HG03558 (cell line): ENCODE data around the gene IARS2.
A peak's percentile ranks its signal among the peaks of the same experiment; 100 is the strongest.
"Not testable (repeated sequence)": the region's sequence is repeated elsewhere in the genome, so short reads cannot be mapped to it uniquely, and the experiment has no call there.

Experiments used
- ATAC-seq: cut with Tn5 transposase; IDR thresholded peaks from one replicate; pipeline ENCODE4 v1.9.1; 2021; ENCODE audit warnings: moderate number of reproducible peaks; ENCODE audit not compliant: unreplicated experiment; ENCODE audit errors: extremely low read depth

The IARS2 gene

DNA sequence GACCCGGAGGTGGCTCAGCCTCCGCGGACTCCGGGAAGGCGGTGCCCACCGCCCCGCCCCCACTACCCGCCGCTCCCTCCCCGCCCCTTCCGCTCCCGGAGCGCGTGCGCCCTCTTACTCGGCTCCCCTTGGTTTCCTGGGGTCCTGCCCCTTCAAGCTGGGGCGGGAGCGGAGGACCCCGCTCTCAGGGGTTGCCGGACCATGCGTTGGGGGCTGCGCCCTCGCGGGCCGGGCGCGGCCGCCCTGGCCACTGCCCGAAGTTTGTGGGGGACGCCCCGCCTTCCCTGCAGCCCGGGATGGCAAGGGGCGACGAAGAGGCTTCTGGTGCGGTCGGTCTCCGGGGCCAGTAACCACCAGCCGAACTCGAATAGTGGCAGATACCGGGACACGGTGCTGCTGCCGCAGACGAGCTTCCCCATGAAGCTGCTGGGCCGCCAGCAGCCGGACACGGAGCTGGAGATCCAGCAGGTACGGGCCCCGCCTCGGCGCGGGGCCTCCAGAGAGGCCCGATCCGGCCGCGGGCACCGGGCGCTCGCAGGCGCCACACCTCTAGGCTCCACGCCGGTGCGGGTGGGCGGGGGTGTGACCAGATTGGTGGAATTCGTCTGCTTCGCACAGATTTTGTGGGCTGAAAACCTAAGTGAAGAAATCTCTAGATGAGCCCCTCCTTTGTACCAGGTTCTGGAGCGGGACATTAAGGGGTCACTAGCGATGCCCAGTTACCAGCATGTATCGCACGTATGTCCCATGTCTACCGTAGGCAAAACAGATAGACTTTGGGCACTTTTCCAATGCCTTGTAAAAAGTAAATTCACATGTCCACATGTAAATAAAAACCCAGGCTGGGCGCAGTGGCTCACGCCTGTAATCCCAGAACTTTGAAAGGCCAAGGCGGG, at the start of gene IARS2:
Gene IARS2 (plus strand): TSS at position 117 of the 896 bp plus-strand sequence. CDS start 85 bp downstream, at position 202.
- ATAC-seq, result peak; percentile 37

DNA sequence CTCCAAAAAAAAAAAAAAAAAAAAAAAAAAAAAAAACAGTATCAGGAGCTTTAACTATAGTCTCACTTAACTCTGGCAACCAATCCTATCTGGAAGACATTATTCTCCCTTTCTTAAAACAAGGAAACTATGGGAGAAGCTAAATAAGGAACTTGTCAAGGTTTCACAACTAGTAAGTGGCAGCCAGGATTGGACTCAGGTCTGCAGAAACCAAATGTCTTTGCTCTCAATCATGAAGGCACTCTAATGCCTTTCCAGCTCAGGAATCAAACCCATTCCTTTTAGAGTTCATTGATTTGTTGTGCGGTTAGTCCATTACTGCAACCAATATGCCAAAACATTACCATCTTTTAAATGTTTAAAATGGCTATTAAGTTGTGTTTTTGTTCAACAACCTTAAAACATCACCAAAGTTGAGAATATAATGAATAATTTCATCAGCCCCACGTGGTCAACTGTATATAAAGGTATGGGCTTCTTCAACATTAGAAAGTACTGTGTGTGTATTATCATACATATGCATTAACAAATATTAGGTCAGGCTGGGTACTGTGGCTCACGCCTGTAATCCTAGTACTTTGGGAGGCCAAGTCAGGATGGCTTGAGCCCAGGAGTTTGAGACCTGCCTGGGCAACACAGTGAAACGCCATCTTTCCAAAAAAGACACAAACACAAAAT, 49.1 kb upstream of the IARS2 start:
- no peak for ATAC-seq

DNA sequence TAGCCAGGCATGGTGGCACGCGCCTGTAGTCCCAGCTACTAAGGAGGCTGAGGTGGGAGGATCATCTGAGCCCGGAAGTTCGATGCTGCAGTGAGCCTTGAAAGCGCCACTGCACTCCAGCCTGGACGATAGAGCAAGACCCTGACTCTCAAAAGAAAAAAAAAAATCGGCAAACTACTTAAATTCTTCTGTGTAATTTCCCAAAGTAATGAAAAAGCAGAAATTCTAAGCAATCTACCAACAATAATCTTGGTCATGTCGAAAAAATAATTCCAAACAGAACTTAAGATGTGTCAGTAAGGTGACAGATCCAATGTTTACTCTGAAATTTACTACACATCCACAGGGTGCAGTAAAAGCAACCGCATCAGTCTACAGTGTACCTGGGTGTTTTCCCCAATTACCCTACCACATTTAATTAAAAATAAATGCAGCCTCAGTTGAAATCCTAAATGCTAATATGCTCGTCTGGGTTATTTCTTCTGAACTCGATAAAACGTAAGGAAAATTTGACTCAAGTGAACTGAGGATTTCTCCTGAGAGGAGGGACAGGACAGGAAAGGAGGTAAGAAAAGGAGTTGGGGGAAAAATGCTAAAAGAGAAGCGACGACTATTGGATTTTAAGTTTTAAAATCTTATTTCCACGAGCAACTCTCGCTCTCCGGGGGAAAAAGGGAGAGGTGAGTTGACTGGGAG, 48.4 kb upstream of the IARS2 start:
- no peak for ATAC-seq

DNA sequence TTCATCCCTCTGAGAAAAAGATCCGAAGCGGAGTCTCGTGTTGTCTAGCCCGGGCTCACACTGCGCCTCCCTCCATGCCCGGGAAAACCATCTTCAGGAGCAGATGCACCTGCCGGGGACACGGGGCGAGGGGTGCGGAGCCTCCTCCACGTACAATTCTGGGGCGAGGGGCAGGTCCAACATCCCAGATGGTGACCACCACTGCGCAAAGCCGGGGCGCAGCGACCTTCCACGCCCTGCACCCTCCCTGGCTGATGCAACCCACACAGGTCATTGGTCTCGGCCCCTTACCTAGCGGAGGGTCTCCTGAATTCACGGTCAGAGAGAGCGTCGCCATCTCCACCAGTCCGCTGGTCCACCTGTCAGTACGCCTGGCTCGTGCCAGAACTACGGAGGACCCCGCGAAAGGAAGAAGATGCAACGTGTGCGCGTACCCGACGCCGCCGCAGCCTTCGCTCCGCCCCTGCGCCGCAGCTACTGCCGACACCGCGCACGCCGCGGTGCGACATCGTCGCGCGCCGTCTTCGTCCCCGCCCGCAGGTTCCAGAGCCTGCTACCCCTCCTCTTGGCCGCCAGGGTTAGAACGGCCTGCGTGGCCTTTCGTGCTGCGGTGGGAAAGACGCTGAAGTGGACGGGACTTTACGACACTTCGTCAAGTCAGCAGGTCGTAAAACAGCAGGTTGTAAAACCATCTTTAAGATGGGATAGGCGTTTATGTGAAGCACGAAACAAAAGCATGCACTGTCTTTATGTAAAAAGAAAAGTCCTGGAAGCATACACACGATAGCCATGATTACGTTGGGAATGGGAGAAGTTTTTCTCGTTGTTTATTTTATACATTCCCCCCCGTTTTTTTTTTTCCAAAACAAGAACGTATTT, 47.6 kb upstream of the IARS2 start, which contains the start of gene EPRS1:
Gene EPRS1 (minus strand): TSS at position 454 of the 879 bp plus-strand sequence. CDS start 117 bp downstream, at position 337.
- ATAC-seq, result peak; percentile 98

DNA sequence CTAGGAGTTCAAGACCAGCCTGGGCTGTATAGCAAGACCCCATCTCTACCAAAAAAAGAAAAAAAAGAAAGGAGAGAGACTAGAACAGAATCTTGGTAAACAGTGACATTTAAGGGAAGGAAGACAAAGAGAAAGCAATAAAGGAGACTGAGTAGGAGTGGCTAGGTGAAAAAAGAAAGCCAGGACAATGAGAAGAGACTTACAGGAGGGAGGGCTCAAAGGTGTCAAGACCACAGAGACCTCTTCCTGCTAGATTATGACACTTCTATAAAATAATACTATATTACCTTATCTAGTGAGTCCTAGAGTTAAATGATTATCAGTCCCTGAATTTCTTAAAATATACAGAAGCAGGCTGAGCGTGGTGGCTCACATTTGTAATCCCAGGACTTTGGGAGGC, 37.6 kb upstream of the IARS2 start:
- ATAC-seq, result no peak

DNA sequence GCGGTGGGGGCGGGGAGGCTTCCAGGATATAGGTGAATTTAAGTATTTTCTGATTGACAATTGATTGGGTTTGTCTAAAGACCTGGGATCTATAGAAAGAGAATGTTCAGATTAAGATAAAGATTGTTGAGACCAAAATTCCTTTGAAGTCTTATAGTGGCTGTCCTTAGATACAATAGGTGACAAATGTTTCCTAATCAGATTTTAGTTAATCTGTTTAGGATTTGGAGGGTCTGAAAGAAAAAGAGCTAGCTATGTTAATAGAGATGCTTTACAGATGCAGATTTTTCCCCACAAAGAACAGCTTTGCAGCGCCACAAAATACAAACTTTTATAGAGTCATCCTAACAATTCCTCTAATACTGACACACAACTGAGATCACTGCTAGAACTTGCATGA, 33.1 kb upstream of the IARS2 start:
- no peak for ATAC-seq

DNA sequence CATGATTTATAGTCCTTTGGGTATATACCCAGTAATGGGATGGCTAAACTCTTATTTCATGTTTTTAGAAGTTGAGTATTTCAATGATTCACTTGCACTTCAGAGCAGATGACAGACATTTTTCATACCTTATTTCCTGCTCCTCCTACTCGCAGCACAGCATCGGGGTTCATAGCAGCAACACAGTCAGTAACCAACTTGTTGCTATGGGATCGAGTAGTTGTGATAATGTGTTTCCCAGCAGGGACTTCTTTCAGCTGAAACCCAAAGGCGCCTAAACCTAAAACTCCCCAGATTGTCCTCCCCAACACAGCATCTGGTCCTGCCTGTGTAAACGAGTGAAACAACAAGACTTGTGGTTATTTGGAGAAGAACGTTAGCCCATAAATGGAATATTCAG, 31.3 kb upstream of the IARS2 start:
- no peak for ATAC-seq

DNA sequence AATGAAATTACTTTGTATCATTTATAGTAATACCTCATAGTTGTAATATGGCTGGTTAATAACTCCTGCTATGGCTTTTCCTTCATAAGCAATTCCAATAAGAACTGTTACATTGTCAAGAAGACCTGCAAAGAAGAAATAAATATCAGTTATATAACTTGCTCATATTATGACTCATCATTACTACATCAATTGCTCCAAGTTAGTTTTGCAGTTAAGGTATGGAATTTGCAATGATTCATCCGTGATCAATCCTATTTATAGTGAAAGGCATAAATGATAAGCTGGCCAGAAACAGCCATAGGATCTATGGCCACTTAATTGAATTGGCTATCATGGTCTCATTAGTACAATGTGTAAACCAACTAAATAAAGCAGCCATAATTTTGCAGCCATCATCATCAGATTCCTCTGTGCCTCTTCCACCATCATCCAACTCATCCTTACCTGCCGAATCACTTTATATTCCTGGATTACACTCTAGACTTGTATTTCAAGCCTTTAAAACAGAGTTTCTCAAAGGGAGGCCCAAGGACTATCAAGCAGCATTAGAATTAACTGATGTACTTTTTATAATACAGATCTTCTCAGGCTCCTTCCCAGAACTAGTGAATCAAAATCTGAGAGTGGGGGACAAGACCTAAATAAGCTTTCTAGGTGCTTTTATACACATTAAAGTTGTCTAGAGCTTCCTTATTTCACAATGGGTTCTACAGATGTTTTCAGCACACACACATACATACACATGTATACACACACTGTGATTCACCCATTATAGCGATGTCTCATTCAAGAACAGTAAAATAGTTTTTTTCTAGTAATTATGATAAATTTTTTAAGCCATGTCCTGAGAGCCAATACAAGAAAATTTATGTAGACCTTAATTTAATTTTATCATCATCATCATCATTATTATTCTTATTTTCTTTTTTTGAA, 26.4 kb upstream of the IARS2 start:
- no peak for ATAC-seq

DNA sequence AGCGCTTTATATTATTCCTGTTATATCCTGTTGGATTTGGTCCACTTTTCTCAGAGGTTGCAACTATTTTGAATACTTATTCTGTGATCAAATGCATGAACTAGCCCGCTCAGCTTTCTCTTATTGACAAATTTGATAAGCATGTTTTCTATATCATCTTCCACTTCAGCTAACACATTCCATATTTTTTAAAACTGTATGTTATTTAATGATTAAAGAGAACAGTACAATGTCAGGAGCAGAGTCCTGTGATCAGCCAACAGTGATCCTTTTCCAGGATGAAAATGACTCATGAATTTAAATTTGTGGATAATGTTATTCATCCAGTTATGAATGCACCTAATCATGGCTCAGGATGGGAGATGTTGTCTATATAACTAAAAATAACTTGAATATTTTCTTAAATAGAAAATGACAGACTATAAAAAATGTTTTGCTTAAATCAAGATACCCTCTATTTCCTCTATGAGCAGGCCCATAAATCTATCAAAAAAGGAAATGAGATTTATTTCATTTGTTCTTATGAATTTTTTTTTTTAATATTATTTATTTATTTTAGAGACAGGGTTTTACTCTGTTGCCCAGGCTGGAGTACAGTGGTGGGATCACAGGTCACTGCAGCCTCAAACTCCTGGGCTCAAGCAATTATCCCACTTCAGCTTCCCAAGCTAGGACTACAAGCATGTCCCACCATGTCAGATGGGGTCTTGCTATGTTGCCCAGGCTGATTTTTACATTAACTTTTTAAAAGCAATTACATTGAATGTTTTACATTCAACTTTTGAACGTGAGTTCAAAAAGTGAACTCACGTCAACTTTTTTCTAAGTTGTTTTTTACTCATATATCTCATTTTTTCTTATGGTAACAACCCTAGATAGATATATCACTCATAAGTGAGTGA, 16.8 kb upstream of the IARS2 start:
- no peak for ATAC-seq

DNA sequence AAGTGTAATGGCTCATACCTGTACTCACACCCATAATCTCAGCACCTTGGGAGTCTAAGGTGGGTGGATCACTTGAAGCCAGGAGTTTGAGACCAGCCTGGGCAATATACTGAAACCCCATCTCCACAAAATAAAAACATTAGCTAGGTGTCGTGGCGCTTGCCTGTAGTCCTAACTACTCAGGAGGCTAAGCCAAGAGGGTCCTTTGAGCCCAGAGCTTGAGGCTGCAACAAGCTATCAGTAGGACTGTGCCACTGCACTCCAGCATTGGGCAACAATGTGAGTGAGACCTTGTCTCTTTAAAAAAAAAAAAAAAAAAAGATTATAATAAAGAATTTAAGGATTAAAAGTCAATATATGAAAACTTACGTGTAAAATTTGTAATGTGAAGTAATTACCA, 16.0 kb upstream of the IARS2 start:
- no peak for ATAC-seq

DNA sequence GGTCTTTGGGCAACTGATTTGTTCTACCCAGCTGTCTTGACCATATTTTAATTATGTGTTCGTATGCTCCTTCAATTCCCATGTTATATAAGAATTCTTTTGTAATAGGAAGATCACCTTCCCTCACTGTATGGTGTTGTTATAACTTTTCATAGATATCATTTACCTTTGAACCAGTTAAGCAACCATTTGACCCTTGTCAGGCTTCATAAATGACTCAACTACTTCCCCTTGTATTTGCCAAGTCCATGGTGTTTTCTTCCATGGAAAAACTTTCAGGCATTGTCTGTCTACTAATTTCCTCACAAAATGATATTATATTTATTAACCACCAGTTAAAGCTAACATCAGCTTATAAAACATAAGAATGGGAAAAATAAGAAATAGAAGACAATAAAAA, 9.5 kb upstream of the IARS2 start:
- no peak for ATAC-seq

DNA sequence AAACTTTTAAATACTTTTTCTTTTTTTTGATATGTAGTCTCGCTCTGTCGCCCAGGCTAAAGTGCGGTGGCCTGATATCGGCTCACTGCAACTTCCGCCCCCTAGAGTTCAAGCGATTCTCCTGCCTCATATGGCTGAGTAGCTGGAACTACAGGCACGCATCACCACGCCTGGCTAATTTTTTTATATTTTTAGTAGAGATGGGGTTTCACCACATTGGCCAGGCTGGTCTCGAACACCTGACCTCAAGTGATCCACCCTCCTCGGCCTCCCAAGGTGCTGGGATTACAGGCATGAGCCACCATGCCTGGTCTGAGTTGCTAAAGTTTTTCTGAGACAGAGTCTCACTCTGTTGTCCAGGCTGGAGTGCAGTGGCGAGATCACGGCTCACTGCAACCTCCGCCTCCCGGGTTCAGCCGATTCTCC, 7.7 kb upstream of the IARS2 start:
- not testable (repeated sequence) for ATAC-seq

DNA sequence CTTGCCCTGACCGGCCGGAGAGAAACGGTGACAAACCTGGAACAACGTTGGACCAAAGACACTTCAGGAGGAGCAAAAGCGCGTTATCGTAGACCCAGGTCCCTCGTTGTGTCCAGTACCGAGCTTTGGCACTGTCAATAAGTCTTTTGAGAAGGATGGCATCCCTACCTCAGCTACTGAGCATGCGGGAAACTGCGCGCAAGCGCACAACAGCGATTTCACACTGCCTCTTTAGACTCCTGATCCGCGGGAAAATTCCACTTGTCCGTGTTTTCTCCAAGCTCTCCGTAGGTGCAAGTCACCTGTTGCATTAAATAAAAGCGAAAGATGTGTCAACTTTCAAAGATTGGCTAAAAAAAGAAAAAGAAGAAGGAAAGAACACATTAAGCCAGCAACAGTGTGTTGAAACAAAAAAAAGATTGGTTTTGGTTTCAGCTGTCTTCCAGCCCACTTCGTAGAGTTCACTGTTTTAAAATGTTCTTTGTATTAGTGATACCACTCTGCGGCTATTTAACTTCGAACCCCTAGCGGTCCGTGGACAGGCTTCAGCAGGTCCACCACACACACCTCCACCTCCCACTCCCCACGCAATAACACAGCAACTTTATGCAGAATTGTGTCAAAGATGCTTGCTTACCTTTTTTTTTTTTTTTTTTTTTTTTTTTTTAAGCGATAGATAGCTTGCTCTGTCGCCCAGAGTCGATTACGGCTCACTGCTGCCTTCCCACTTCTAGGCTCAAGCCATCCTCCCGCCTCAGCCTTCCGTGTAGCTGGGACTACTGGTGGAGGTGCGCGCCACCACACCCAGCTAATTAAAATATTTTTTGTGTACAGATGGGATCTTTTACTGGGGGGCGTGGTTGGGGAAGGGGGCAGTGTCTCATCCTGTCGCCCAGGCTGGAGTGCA, 4.0 kb upstream of the IARS2 start, which contains the start of gene BPNT1:
Gene BPNT1 (minus strand): TSS at position 139 of the 907 bp plus-strand sequence. CDS start 9,942 bp downstream, outside the sequence.
- ATAC-seq, result peak; percentile 52

DNA sequence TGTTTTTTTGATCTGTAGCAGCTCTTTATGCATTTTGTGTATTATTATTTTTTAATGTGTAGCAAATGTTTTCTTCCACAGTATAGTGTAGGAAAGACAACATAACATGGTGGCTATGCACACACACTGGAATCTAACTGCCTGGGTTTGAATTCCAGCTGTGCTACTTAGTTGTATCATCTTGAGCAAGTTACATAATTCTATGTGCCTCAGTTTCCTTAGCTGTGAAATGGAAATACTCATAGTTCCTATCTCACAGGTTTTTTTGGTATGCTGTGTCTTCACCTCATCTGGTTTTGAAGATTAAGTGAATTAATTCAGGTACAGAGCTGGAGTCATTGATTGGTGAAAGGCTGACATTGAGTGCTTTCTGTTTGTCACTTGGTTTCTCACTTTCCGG, 1.2 kb upstream of the IARS2 start:
- ATAC-seq, result no peak

DNA sequence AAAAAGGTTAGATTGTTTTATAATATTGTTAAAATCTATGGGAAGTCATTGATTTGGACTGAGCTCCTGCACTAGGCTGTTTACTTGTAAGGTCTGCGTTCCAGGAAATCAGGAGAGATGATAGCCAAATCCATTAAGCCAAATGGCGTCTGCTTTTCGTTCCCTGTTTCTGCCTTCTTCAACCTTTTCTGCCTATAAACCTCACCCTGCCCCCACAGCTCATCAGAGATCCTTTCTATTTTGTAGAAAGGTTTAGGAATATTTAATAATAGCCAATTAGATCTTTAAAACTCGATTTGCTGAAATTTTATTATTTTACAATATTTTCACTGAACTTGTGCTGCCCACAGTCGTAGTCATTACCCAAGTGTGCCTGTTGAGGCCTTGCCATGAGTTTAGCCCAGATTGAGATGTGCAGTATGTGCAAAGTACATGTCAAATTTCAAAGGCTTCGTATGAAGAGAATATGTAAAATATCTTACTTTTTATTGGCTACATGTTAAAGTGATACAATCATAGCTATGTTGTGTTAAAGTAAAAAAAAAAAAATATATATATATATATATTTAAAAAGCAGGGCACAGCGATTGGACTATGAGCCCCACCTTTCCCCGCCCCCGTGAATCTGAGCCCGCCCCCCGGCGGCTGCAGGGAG, 444 bp upstream of the IARS2 start:
- ATAC-seq, result peak; percentile 2

DNA sequence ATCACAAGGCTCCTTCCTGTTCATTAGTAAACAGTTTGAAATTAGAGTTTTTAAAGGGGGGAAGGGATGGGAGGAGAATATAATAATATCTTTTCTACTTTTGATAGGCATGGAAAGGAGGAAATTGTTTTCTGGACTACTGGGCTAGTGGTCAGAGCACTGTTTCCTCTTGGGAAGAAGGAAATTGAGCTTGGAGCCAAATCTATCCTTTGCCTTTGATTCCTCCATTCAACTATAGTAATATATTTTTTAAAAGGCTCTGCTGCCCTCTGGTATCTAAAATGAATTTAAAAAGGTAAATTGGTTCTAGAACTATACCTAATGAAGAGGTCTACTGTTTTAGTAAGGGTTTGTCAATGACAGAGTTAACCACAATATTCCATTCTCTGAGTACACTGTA, 5.9 kb downstream of the IARS2 start:
- ATAC-seq, result no peak
